Measurements from ENCODE around the gene SERPINA6.
A peak's percentile ranks its signal among the peaks of the same experiment; 100 is the strongest.

Gene SERPINA6

GRCh38 chr14:94364964-94365363 is 41.8 kb upstream of the SERPINA6 start:
- H3K79me2 ChIP-seq (ENCODE audit: control insufficient read depth, insufficient read depth, low read length, unreplicated experiment) = no peaks in the 10 kb centered on the region
- no peaks in the 10 kb centered on the region for H3K36me3 ChIP-seq (ENCODE audit: insufficient read depth, low read length)
- no peaks in the 10 kb centered on the region for H3K4me1 ChIP-seq (ENCODE audit: control insufficient read depth, insufficient read depth, low read length, unreplicated experiment)
- H3K27me3 ChIP-seq (ENCODE audit: insufficient read depth, low read length) = no peaks in the 10 kb centered on the region
- H3K27ac ChIP-seq (ENCODE audit: low read depth, low read length) = no peak overlapping the region
- H2AFZ ChIP-seq (ENCODE audit: low read length, unreplicated experiment) = no peak overlapping the region
- no peak overlapping the region for H3K4me3 ChIP-seq (ENCODE audit: low read depth, low read length)

- Histone ChIP-seq H3K79me2 (ENCODE audit: control insufficient read depth, insufficient read depth, low read length, unreplicated experiment) (no peaks in the 10 kb centered on the region), H3K36me3 (ENCODE audit: insufficient read depth, low read length) (no peaks in the 10 kb centered on the region), H3K27me3 (ENCODE audit: insufficient read depth, low read length) (no peaks in the 10 kb centered on the region), H2AFZ (ENCODE audit: low read length, unreplicated experiment) (no peak overlapping the region), H3K4me1 (ENCODE audit: control insufficient read depth, insufficient read depth, low read length, unreplicated experiment) (no peaks in the 10 kb centered on the region), H3K4me3 (ENCODE audit: low read depth, low read length) (no peak overlapping the region), H3K27ac (ENCODE audit: low read depth, low read length) (no peak overlapping the region)
Observed at GRCh38 chr14:94364037-94364436, 40.9 kb upstream of the SERPINA6 start.

- Histone ChIP-seq H3K79me2 (ENCODE audit: control insufficient read depth, insufficient read depth, low read length, unreplicated experiment) (no peaks in the 10 kb centered on the region), H3K4me1 (ENCODE audit: control insufficient read depth, insufficient read depth, low read length, unreplicated experiment) (no peaks in the 10 kb centered on the region), H3K27ac (ENCODE audit: low read depth, low read length) (no peak overlapping the region), H3K4me3 (ENCODE audit: low read depth, low read length) (no peak overlapping the region), H2AFZ (ENCODE audit: low read length, unreplicated experiment) (no peak overlapping the region), H3K27me3 (ENCODE audit: insufficient read depth, low read length) (no peaks in the 10 kb centered on the region), H3K36me3 (ENCODE audit: insufficient read depth, low read length) (no peaks in the 10 kb centered on the region)
Observed at GRCh38 chr14:94363151-94363624, 40.1 kb upstream of the SERPINA6 start.

DNA sequence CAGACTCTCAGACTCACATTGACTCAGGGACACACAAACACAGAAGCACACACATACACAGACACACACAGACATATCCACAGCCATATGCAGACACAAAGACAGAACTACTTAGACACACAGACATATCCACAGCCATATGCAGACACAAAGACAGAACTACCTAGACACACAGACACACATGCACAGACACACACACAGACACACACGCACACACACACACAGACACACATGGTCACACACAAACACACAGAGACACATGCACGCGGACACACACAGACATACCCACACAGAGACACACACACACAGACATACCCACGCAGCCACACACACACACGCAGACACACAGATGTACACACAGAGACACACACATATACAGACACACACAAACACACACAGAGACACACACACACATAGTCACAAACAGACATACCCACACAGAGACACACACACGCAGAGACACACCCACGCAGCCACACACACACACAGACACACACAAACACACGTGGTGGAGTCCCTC is 39.5 kb upstream of the SERPINA6 start:
- Histone ChIP-seq H3K27me3 (ENCODE audit: insufficient read depth, low read length) (no peaks in the 10 kb centered on the region), H3K4me1 (ENCODE audit: control insufficient read depth, insufficient read depth, low read length, unreplicated experiment) (no peaks in the 10 kb centered on the region), H3K4me3 (ENCODE audit: low read depth, low read length) (no peak overlapping the region), H3K79me2 (ENCODE audit: control insufficient read depth, insufficient read depth, low read length, unreplicated experiment) (no peaks in the 10 kb centered on the region), H3K27ac (ENCODE audit: low read depth, low read length) (no peak overlapping the region), H3K36me3 (ENCODE audit: insufficient read depth, low read length) (no peaks in the 10 kb centered on the region), H2AFZ (ENCODE audit: low read length, unreplicated experiment) (no peak overlapping the region)

GRCh38 chr14:94361682-94362081 is 38.5 kb upstream of the SERPINA6 start:
- H2AFZ ChIP-seq (ENCODE audit: low read length, unreplicated experiment) = no peak overlapping the region
- no peak overlapping the region for H3K27ac ChIP-seq (ENCODE audit: low read depth, low read length)
- no peaks in the 10 kb centered on the region for H3K4me1 ChIP-seq (ENCODE audit: control insufficient read depth, insufficient read depth, low read length, unreplicated experiment)
- H3K27me3 ChIP-seq (ENCODE audit: insufficient read depth, low read length) = no peaks in the 10 kb centered on the region
- H3K4me3 ChIP-seq (ENCODE audit: low read depth, low read length) = no peak overlapping the region
- H3K79me2 ChIP-seq (ENCODE audit: control insufficient read depth, insufficient read depth, low read length, unreplicated experiment) = no peaks in the 10 kb centered on the region
- no peaks in the 10 kb centered on the region for H3K36me3 ChIP-seq (ENCODE audit: insufficient read depth, low read length)

- Histone ChIP-seq H3K36me3 (ENCODE audit: insufficient read depth, low read length) (no peaks in the 10 kb centered on the region), H2AFZ (ENCODE audit: low read length, unreplicated experiment) (no peak overlapping the region), H3K79me2 (ENCODE audit: control insufficient read depth, insufficient read depth, low read length, unreplicated experiment) (no peaks in the 10 kb centered on the region), H3K4me1 (ENCODE audit: control insufficient read depth, insufficient read depth, low read length, unreplicated experiment) (no peaks in the 10 kb centered on the region), H3K4me3 (ENCODE audit: low read depth, low read length) (no peak overlapping the region), H3K27me3 (ENCODE audit: insufficient read depth, low read length) (no peaks in the 10 kb centered on the region), H3K27ac (ENCODE audit: low read depth, low read length) (no peak overlapping the region)
Observed at GRCh38 chr14:94360945-94361565, 37.9 kb upstream of the SERPINA6 start.

- no peak overlapping the region for H3K4me3 ChIP-seq (ENCODE audit: low read depth, low read length)
- H3K27me3 ChIP-seq (ENCODE audit: insufficient read depth, low read length) = no peaks in the 10 kb centered on the region
- no peak overlapping the region for H3K27ac ChIP-seq (ENCODE audit: low read depth, low read length)
- no peaks in the 10 kb centered on the region for H3K79me2 ChIP-seq (ENCODE audit: control insufficient read depth, insufficient read depth, low read length, unreplicated experiment)
- no peak overlapping the region for H2AFZ ChIP-seq (ENCODE audit: low read length, unreplicated experiment)
- H3K36me3 ChIP-seq (ENCODE audit: insufficient read depth, low read length) = no peaks in the 10 kb centered on the region
- H3K4me1 ChIP-seq (ENCODE audit: control insufficient read depth, insufficient read depth, low read length, unreplicated experiment) = peaks cover 8% of the 10 kb centered on the region
Observed at GRCh38 chr14:94357166-94357565, 34.0 kb upstream of the SERPINA6 start.

DNA sequence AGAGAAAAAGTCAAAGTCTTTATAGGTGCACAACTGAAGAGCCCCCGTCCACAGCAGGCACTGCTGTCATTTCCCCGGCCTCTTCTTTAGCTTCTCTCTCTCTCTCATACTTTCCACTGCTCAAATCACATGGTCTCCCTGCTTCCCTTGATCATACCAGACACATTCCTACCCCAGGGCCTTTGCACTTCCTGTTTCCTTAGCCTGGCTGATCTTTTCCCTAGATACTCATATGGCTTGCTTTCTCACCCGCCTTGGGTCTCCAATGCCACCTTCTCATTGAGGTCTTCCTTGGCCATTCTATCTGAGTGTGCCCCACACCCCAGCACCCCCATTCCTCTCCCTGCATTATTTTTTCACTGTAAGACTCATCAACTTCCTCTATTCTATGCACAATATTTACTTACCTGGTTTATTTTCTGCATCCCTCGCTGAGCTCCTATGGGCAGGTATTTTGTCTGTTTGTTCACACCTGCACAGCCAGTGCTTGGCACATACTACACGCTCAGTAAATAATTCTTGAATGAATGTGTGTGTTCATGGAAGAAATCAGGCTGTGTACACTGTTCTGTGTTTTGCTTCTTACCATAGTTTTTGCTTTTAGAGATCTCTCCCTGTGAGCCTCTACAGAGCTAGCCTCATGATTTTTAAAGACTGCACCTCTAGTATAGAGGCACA is 33.4 kb upstream of the SERPINA6 start:
- no peaks in the 10 kb centered on the region for H3K79me2 ChIP-seq (ENCODE audit: control insufficient read depth, insufficient read depth, low read length, unreplicated experiment)
- H3K27ac ChIP-seq (ENCODE audit: low read depth, low read length) = no peak overlapping the region
- no peaks in the 10 kb centered on the region for H3K36me3 ChIP-seq (ENCODE audit: insufficient read depth, low read length)
- no peak overlapping the region for H2AFZ ChIP-seq (ENCODE audit: low read length, unreplicated experiment)
- no peaks in the 10 kb centered on the region for H3K27me3 ChIP-seq (ENCODE audit: insufficient read depth, low read length)
- H3K4me1 ChIP-seq (ENCODE audit: control insufficient read depth, insufficient read depth, low read length, unreplicated experiment) = peaks cover 8% of the 10 kb centered on the region
- H3K4me3 ChIP-seq (ENCODE audit: low read depth, low read length) = no peak overlapping the region

GRCh38 chr14:94355191-94355794 is 32.2 kb upstream of the SERPINA6 start:
- Histone ChIP-seq H3K79me2 (ENCODE audit: control insufficient read depth, insufficient read depth, low read length, unreplicated experiment) (no peaks in the 10 kb centered on the region), H3K4me1 (ENCODE audit: control insufficient read depth, insufficient read depth, low read length, unreplicated experiment) (peaks cover 8% of the 10 kb centered on the region), H3K27ac (ENCODE audit: low read depth, low read length) (no peak overlapping the region), H3K4me3 (ENCODE audit: low read depth, low read length) (no peak overlapping the region), H3K27me3 (ENCODE audit: insufficient read depth, low read length) (no peaks in the 10 kb centered on the region), H3K36me3 (ENCODE audit: insufficient read depth, low read length) (no peaks in the 10 kb centered on the region), H2AFZ (ENCODE audit: low read length, unreplicated experiment) (peak overlapping the region; percentile 29)

- Histone ChIP-seq H2AFZ (ENCODE audit: low read length, unreplicated experiment) (peak overlapping the region; percentile 29), H3K27me3 (ENCODE audit: insufficient read depth, low read length) (no peaks in the 10 kb centered on the region), H3K36me3 (ENCODE audit: insufficient read depth, low read length) (no peaks in the 10 kb centered on the region), H3K27ac (ENCODE audit: low read depth, low read length) (no peak overlapping the region), H3K4me3 (ENCODE audit: low read depth, low read length) (no peak overlapping the region), H3K4me1 (ENCODE audit: control insufficient read depth, insufficient read depth, low read length, unreplicated experiment) (peaks cover 8% of the 10 kb centered on the region), H3K79me2 (ENCODE audit: control insufficient read depth, insufficient read depth, low read length, unreplicated experiment) (no peaks in the 10 kb centered on the region)
Observed at GRCh38 chr14:94354638-94355185, 31.6 kb upstream of the SERPINA6 start.
